ENCODE data around the gene HMCN1.

- TF ChIP-seq POLR2A (IDR thresholded peaks at IDR 0.05; ENCODE audit: low read length) = no peak
- no peak for TF ChIP-seq GATA1 (IDR thresholded peaks at IDR 0.05; ENCODE audit: low read depth, low read length)
These were observed 430.6 kb downstream of the HMCN1 start for GRCh38 chr1:186164773-186165172.
